Endothelial cell of umbilical vein (primary cell): ENCODE data around the gene MAML3. TPM values are rescaled to one million over a fixed set of nuclear protein-coding genes. Genes with fewer than 3 reads are reported as not detected.

ENCODE experiments used
- BruUV-seq: library from RNA; stranded (reverse); fragments of 400-500 nt; replicated peaks from 2 replicates; lab custom pipeline; 2021; lab: Mats Ljungman, UMichigan
- CTCF ChIA-PET: fragments of 300-600, 350-600 bp; sonication (Branson Sonifier 250); formaldehyde crosslinking; loops from one replicate; lab custom pipeline; 2021; ENCODE audit warnings: antibody characterized with exemption, inconsistent platforms; lab: Charles Lee
- POLR2A ChIA-PET: fragments of 300-600, 350-600 bp; sonication (Branson Sonifier 250); formaldehyde crosslinking; loops from one replicate; lab custom pipeline; 2021; ENCODE audit warnings: antibody characterized with exemption, inconsistent platforms; lab: Charles Lee
- DNase-seq: peaks from one replicate; pipeline ENCODE4 v3.0.0-alpha.2; 2011; ENCODE audit warnings: low read depth, low spot score
- FAIRE-seq: peaks from 2 replicates; lab custom pipeline; 2011; peaks lifted over from hg19 to GRCh38; lab: Jason Lieb, UNC
- H2AFZ ChIP-seq: 2 replicates; pipeline ENCODE4 v1.6.0; 2012; ENCODE audit warnings: low read depth, low read length, control low read depth, inconsistent platforms
- H3K27ac ChIP-seq: 2 replicates; pipeline ENCODE4 v1.5.1; 2011; ENCODE audit warnings: low read depth, mild to moderate bottlenecking, control low read depth, low read length, moderate library complexity; ENCODE audit not compliant: insufficient read depth
- H3K27me3 ChIP-seq, 2 experiments: 2 replicates each; pipeline versions ENCODE4 v1.6.0 to v1.6.1; 2011; ENCODE audit warnings: low read length in 2 of 2, mixed read lengths in 1 of 2; ENCODE audit not compliant: control insufficient read depth in 2 of 2, insufficient read depth in 2 of 2
- H3K36me3 ChIP-seq, 2 experiments: 2 replicates in 1 of 2; 3 replicates in 1 of 2; pipeline ENCODE4 v1.5.1; 2011; ENCODE audit warnings: low read length in 2 of 2, mild to moderate bottlenecking in 1 of 2, moderate library complexity in 1 of 2; ENCODE audit not compliant: control insufficient read depth in 2 of 2, insufficient read depth in 2 of 2; ENCODE audit errors: extremely low read depth in 1 of 2
- H3K4me1 ChIP-seq: 3 replicates; pipeline ENCODE4 v1.5.1; 2011; ENCODE audit warnings: mild to moderate bottlenecking, low read length; ENCODE audit not compliant: control insufficient read depth, insufficient read depth; ENCODE audit errors: extremely low read depth
- H3K4me2 ChIP-seq: 2 replicates; pipeline ENCODE4 v1.6.1; 2011; ENCODE audit warnings: low read length, control low read depth, mixed read lengths; ENCODE audit not compliant: insufficient read depth
- H3K4me3 ChIP-seq, 3 experiments: fragments of 200-600 bp in 1 of 3; sonication (generic), shearing (Covaris generic) in 1 of 3; replicated peaks in 1 of 3; 2 replicates each; pipeline ENCODE4 v1.5.1; 2011 to 2016; ENCODE audit warnings: control low read depth in 3 of 3, low read length in 3 of 3, mild to moderate bottlenecking in 2 of 3, inconsistent platforms in 1 of 3, low read depth in 1 of 3, moderate library complexity in 1 of 3; ENCODE audit not compliant: insufficient read depth in 1 of 3
- H3K79me2 ChIP-seq: 2 replicates; pipeline ENCODE4 v1.6.0; 2012; ENCODE audit warnings: low read length, inconsistent platforms; ENCODE audit not compliant: control insufficient read depth, insufficient read depth
- H3K9ac ChIP-seq: replicated peaks from 2 replicates; pipeline ENCODE3; 2011; ENCODE audit warnings: low read length, control low read depth; ENCODE audit not compliant: insufficient read depth; ENCODE audit errors: extremely low read depth
- H3K9me1 ChIP-seq: replicated peaks from 3 replicates; pipeline ENCODE4 v1.6.0; 2011; ENCODE audit warnings: mild to moderate bottlenecking, low read length; ENCODE audit not compliant: control insufficient read depth, insufficient read depth; ENCODE audit errors: extremely low read depth
- H3K9me3 ChIP-seq: replicated peaks from 2 replicates; pipeline ENCODE4 v1.5.1; 2012; ENCODE audit warnings: low read length, inconsistent platforms; ENCODE audit not compliant: control insufficient read depth, insufficient read depth
- H4K20me1 ChIP-seq: replicated peaks from 2 replicates; pipeline ENCODE3; 2011; ENCODE audit warnings: mild to moderate bottlenecking, low read length; ENCODE audit not compliant: control insufficient read depth, insufficient read depth; ENCODE audit errors: extremely low read depth
- EZH2 ChIP-seq: IDR thresholded peaks from 2 replicates; pipeline ENCODE4 v1.6.1; 2012; ENCODE audit warnings: borderline replicate concordance, low read depth, mild to moderate bottlenecking, moderate library complexity, low read length, inconsistent platforms; ENCODE audit not compliant: severe bottlenecking
- FOS ChIP-seq: IDR thresholded peaks from 2 replicates; pipeline ENCODE4 v1.6.1; 2011; ENCODE audit warnings: mild to moderate bottlenecking, low read length, moderate library complexity, borderline replicate concordance; ENCODE audit not compliant: insufficient read depth
- GATA2 ChIP-seq: IDR thresholded peaks from 2 replicates; pipeline ENCODE4 v1.7.0; 2011; ENCODE audit warnings: low read depth, mild to moderate bottlenecking, moderate library complexity, mixed read lengths, low read length; ENCODE audit not compliant: insufficient read length, insufficient read depth
- JUN ChIP-seq: IDR thresholded peaks from 2 replicates; pipeline ENCODE4 v1.6.1; 2011; ENCODE audit warnings: borderline replicate concordance, low read depth; ENCODE audit not compliant: insufficient read length, insufficient read depth
- MAX ChIP-seq: IDR thresholded peaks from 2 replicates; pipeline ENCODE4 v1.6.1; 2011; ENCODE audit not compliant: insufficient read depth, insufficient read length
- MYC ChIP-seq: IDR thresholded peaks from one replicate; pipeline ENCODE4 v1.6.1; 2011; ENCODE audit warnings: mild to moderate bottlenecking, low read depth, low read length
- POLR2A ChIP-seq: IDR thresholded peaks from 2 replicates; pipeline ENCODE4 v1.6.1; 2012; ENCODE audit warnings: low read depth, mild to moderate bottlenecking, control low read depth, low read length
- POLR2AphosphoS5 ChIP-seq: IDR thresholded peaks from 2 replicates; pipeline ENCODE4 v1.6.1; 2012; ENCODE audit warnings: low read depth, mild to moderate bottlenecking, control low read depth, low read length, moderate library complexity; ENCODE audit not compliant: insufficient read depth
- dilution Hi-C: fragments of 300-500 bp; cut with MboI; formaldehyde crosslinking; loops from one replicate; pipeline ENCODE4 v1.15.0; 2019; ENCODE audit warnings: low sequenced_read_pairs; ENCODE audit not compliant: extremely low pct_ligation_motif_present
- intact Hi-C: fragments of 100-400 bp; cut with micrococcal nuclease; formaldehyde crosslinking; loops from one replicate; pipeline ENCODE4 v1.10.0; 2022
- polyA plus RNA-seq, 4 experiments: library from polyadenylated mRNA; depleted of rRNA in 3 of 4; stranded (reverse) in 3 of 4; unstranded in 1 of 4; fragments of >200 nt; gene quantifications; 2 replicates each; pipeline versions ENCODE4 v1.2.1 to v1.2.3, GENCODE V29; 2011 to 2012; ENCODE audit warnings: missing spikeins in 1 of 4
- total RNA-seq: library from RNA; stranded (reverse); gene quantifications from 2 replicates; pipeline ENCODE4 v1.2.3, GENCODE V29; 2021
- TF ChIP-seq, protein P1 (sequence below), 2 donors: IDR thresholded peaks; 1 replicate in 1 of 2; 2 replicates in 1 of 2; pipeline ENCODE4 v1.5.1; 2011; ENCODE audit warnings: low read length in 2 of 2, mild to moderate bottlenecking in 2 of 2, moderate library complexity in 2 of 2, control low read depth in 1 of 2, inconsistent platforms in 1 of 2, low read depth in 1 of 2; ENCODE audit not compliant: insufficient read depth in 1 of 2; ENCODE audit errors: extremely low read depth in 1 of 2

MAML3 gene
- total and polyA plus RNA-seq, 2 donors (not counting 3 experiments of a cell fraction or from before 2014, with no cell fraction given) = 14.0 to 20.3 TPM

- H4K20me1 ChIP-seq = no peaks in the 10 kb centered on the region
- intact Hi-C loops = no loop called here
- no peak overlapping the region for H3K27ac ChIP-seq
- DNase-seq = no peak
- ChIA-PET POLR2A (interaction anchor here (0.6 kb wide), 1 partner anchor 12 kb away, joined by 4 read pairs; no protein-coding TSS in a partner anchor), CTCF (interaction anchor here (0.9 to 3.6 kb wide), 3 partner anchors 27 to 632 kb away, joined by 3 to 16 read pairs (median 3); no protein-coding TSS in a partner anchor)
- H3K4me1 ChIP-seq = peaks cover 9% of the 10 kb centered on the region
- dilution Hi-C loops = no loop called here
- H3K4me3 ChIP-seq = no peak overlapping the region
- no peak overlapping the region for H3K9ac ChIP-seq
- no peaks in the 10 kb centered on the region for H3K79me2 ChIP-seq
- no peaks in the 10 kb centered on the region for H3K9me3 ChIP-seq
- peaks cover 0 to 4% of the 10 kb centered on the region in 2 experiments for H3K36me3 ChIP-seq
- no TSS peak for BruUV-seq
- H2AFZ ChIP-seq = no peak overlapping the region
- H3K27me3 ChIP-seq = no peaks in the 10 kb centered on the region
- H3K9me1 ChIP-seq = no peaks in the 10 kb centered on the region
- no peak overlapping the region for H3K4me2 ChIP-seq
- no peak for FAIRE-seq
- TF ChIP-seq MYC = no peak
- no peak for TF ChIP-seq MAX
- no peak for TF ChIP-seq EZH2
- TF ChIP-seq POLR2A = no peak
- TF ChIP-seq FOS = no peak
- TF ChIP-seq POLR2AphosphoS5 = no peak
- TF ChIP-seq, protein P1, sequence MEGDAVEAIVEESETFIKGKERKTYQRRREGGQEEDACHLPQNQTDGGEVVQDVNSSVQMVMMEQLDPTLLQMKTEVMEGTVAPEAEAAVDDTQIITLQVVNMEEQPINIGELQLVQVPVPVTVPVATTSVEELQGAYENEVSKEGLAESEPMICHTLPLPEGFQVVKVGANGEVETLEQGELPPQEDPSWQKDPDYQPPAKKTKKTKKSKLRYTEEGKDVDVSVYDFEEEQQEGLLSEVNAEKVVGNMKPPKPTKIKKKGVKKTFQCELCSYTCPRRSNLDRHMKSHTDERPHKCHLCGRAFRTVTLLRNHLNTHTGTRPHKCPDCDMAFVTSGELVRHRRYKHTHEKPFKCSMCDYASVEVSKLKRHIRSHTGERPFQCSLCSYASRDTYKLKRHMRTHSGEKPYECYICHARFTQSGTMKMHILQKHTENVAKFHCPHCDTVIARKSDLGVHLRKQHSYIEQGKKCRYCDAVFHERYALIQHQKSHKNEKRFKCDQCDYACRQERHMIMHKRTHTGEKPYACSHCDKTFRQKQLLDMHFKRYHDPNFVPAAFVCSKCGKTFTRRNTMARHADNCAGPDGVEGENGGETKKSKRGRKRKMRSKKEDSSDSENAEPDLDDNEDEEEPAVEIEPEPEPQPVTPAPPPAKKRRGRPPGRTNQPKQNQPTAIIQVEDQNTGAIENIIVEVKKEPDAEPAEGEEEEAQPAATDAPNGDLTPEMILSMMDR (IDR thresholded peaks at IDR 0.05; ENCODE audit: extremely low read depth in 1 of 2, insufficient read depth in 1 of 2, low read depth in 1 of 2, low read length in 2 of 2) = no peak
- TF ChIP-seq JUN = no peak
- TF ChIP-seq GATA2 = no peak
These were observed 425.8 kb downstream of the MAML3 start for GRCh38 chr4:139728146-139728545.
